ENCODE data around the gene TAS2R46. TPM values are rescaled to one million over a fixed set of nuclear protein-coding genes. Genes with fewer than 3 reads are reported as not detected.

TAS2R46 gene
- total RNA-seq, 4 donors from 2014 or later, result 2.5 to 5.1 (median 4.5) TPM

DNA sequence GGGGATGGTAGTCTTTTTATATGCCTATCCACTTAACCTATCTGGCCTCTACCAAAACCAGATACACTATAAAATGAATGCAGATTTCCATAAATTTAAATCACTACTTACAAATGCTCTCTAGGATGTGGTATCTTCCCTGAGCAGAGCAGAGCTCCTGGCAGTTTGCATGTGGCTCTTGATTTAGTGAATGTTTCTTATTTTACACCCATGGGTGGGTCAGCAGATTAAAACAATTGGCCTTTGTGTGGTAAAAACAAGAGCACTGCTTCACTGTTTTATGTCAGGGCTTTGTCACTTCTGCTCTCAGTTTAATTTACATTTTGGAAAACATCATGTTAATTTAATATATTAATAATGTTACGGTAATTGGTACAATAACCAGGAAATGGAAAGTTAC lies 45.2 kb downstream of the TAS2R46 start:
- intact Hi-C loops (cut with DNase I), result no loop called here
- no peaks in the 10 kb centered on the region for H3K9me3 ChIP-seq
- no peak overlapping the region for H3K4me3 ChIP-seq (replicated peaks in 1 of 3)
- DNase-seq, result no peak
- no peak for TF ChIP-seq POLR2A (IDR thresholded peaks at IDR 0.05)
- TF ChIP-seq, protein P1, sequence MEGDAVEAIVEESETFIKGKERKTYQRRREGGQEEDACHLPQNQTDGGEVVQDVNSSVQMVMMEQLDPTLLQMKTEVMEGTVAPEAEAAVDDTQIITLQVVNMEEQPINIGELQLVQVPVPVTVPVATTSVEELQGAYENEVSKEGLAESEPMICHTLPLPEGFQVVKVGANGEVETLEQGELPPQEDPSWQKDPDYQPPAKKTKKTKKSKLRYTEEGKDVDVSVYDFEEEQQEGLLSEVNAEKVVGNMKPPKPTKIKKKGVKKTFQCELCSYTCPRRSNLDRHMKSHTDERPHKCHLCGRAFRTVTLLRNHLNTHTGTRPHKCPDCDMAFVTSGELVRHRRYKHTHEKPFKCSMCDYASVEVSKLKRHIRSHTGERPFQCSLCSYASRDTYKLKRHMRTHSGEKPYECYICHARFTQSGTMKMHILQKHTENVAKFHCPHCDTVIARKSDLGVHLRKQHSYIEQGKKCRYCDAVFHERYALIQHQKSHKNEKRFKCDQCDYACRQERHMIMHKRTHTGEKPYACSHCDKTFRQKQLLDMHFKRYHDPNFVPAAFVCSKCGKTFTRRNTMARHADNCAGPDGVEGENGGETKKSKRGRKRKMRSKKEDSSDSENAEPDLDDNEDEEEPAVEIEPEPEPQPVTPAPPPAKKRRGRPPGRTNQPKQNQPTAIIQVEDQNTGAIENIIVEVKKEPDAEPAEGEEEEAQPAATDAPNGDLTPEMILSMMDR (IDR thresholded peaks at IDR 0.05), result no peak
- H3K4me1 ChIP-seq, result no peaks in the 10 kb centered on the region
- H3K27me3 ChIP-seq, result no peaks in the 10 kb centered on the region
- WGBS, 2 donors, result 94 to 95% methylated on average over 1 of the region's 1 CpG
- H3K27ac ChIP-seq, result no peak overlapping the region
- H3K36me3 ChIP-seq, result no peaks in the 10 kb centered on the region

DNA sequence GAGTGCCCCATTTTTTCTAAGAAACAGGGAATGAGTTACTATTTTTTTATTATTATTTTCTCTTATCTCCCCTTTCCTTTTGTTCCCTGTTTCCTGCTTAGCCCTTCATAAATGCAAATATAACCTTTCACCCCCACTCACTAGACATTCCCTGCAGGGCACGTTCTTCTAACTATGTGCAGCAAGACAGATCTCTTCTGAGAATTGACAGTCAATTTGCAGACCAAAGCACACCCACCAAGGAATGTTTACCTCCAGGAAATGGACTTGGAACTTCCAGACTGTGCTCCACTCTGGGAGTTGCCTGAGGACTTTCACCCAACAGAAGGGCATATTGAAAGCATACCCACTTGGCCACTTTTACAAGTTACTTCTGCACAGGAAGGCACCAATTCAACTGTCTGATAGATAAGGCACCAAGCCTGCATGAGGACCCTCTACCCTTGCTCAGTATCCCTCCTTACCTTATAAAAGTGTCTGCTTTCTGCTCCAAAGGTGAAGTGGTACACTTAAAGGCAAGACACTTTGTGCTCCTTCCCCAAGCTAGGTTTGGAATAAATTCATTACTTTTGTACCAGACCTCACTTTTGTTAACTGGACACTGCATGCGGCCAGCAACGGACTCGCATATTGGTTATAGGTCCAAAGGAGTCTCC lies 46.2 kb downstream of the TAS2R46 start:
- no peak for TF ChIP-seq POLR2A (IDR thresholded peaks at IDR 0.05)
- TF ChIP-seq, protein P1 (IDR thresholded peaks at IDR 0.05), result no peak
- H3K4me3 ChIP-seq (replicated peaks in 1 of 3), result no peak overlapping the region
- intact Hi-C loops (cut with DNase I), result no loop called here
- H3K4me1 ChIP-seq, result no peaks in the 10 kb centered on the region
- DNase-seq, result no peak
- no peaks in the 10 kb centered on the region for H3K9me3 ChIP-seq
- no peaks in the 10 kb centered on the region for H3K36me3 ChIP-seq
- no peak overlapping the region for H3K27ac ChIP-seq
- 88 to 90% methylated on average over 4 of the region's 4 CpGs for WGBS, 2 donors
- H3K27me3 ChIP-seq, result no peaks in the 10 kb centered on the region

DNA sequence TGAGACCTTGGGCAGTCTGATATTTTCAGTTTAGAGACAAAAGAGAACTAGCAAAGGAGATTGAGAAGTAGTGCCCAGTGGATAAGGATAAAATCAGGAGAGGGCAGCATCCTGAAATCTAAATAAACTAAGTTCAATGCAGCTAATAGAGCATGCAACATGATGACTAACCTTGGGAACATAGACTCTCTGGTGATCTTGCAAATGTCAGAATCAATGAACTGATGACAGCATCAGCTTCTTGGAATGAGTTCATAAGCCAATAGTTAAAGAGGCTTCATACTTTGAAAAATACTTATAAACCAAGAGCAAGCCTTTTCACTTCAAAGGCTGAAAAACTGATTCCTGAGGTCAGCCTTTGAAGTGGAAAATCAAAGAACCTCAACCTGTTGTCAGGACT lies 47.9 kb downstream of the TAS2R46 start:
- intact Hi-C loops (cut with DNase I), result no loop called here
- no peaks in the 10 kb centered on the region for H3K9me3 ChIP-seq
- H3K4me1 ChIP-seq, result no peaks in the 10 kb centered on the region
- DNase-seq, result no peak
- H3K27ac ChIP-seq, result no peak overlapping the region
- no peak overlapping the region for H3K4me3 ChIP-seq (replicated peaks in 1 of 3)
- no peaks in the 10 kb centered on the region for H3K36me3 ChIP-seq
- TF ChIP-seq, protein P1 (IDR thresholded peaks at IDR 0.05), result no peak
- no peak for TF ChIP-seq POLR2A (IDR thresholded peaks at IDR 0.05)
- no peaks in the 10 kb centered on the region for H3K27me3 ChIP-seq

Small RNAs within 50 kb of the gene (small RNA-seq; reads per million reads assigned to genes)
- gene AC018630.1, result not detected

Other genes starting within 250 kb of the TAS2R46 start
- 1 to 10 TPM; 1.6 to 2.8 (median 2.1) TPM for gene TAS2R10, start 235.9 kb downstream of the TAS2R46 start, total RNA-seq
- 1 to 10 TPM; 4.3 to 8.7 (median 7.8) TPM for gene PRR4, start 212.8 kb downstream of the TAS2R46 start, total RNA-seq
- 10 to 100 TPM; 35.5 to 78.8 (median 62.1) TPM for gene PRH1, start 178.0 kb downstream of the TAS2R46 start, total RNA-seq
- gene TAS2R13, start 152.7 kb downstream of the TAS2R46 start, total RNA-seq, result 10 to 100 TPM in 1 of 4 donors, 1 to 10 TPM in 3; 4.3 to 15.6 (median 7.4) TPM
- not detected for gene PRH2, start 133.1 kb downstream of the TAS2R46 start, total RNA-seq
- gene TAS2R14, start 123.0 kb downstream of the TAS2R46 start, total RNA-seq, result 10 to 100 TPM in 3 of 4 donors, 1 to 10 TPM in 1; 6.8 to 26.0 (median 10.3) TPM
- gene TAS2R50, start 75.4 kb downstream of the TAS2R46 start, total RNA-seq, result 10 to 100 TPM in 2 of 4 donors, 1 to 10 TPM in 2; 3.9 to 18.4 (median 7.1) TPM
- 1 to 10 TPM; 6.2 to 9.8 (median 7.1) TPM for gene TAS2R20, start 64.0 kb downstream of the TAS2R46 start, total RNA-seq
- 10 to 100 TPM in 2 of 4 donors, 1 to 10 TPM in 2; 7.0 to 12.0 (median 10.0) TPM for gene TAS2R19, start 39.7 kb downstream of the TAS2R46 start, total RNA-seq
- 10 to 100 TPM in 3 of 4 donors, 1 to 10 TPM in 1; 4.9 to 30.5 (median 11.9) TPM for gene TAS2R31, start 30.9 kb downstream of the TAS2R46 start, total RNA-seq
- gene TAS2R43, start 30.0 kb upstream of the TAS2R46 start, total RNA-seq, result 10 to 100 TPM in 2 of 4 donors, 1 to 10 TPM in 2; 2.6 to 26.2 (median 9.8) TPM
- 10 to 100 TPM; 10.4 to 26.2 (median 17.9) TPM for gene TAS2R30, start 72.3 kb upstream of the TAS2R46 start, total RNA-seq
- 10 to 100 TPM in 2 of 4 donors, 1 to 10 TPM in 2; 8.0 to 14.0 (median 9.6) TPM for gene SMIM10L1, start 108.9 kb upstream of the TAS2R46 start, total RNA-seq
- gene TAS2R42, start 124.6 kb upstream of the TAS2R46 start, total RNA-seq, result not detected
- not detected for gene PRB3, start 207.4 kb upstream of the TAS2R46 start, total RNA-seq
- not detected for gene PRB4, start 248.1 kb upstream of the TAS2R46 start, total RNA-seq